Neural cell (in vitro differentiated cells): Measurements from ENCODE around the gene SPATA45. TPM values are rescaled to one million over a fixed set of nuclear protein-coding genes. Genes with fewer than 3 reads are reported as not detected.

Source experiments
- H2AFZ ChIP-seq: fragments of 200-600, 300-800 bp; sonication (generic), shearing (Covaris generic); 2 replicates; pipeline ENCODE4 v1.6.0; 2014; ENCODE audit warnings: low read depth, mild to moderate bottlenecking, antibody characterized with exemption, low read length, moderate library complexity
- H3F3A ChIP-seq: fragments of 200-600 bp; shearing (Covaris generic); 2 replicates; pipeline ENCODE4 v1.6.1; 2016; ENCODE audit warnings: mild to moderate bottlenecking, moderate library complexity, mixed read lengths, antibody characterized with exemption, low read length; ENCODE audit not compliant: insufficient read depth, poor library complexity, severe bottlenecking
- H3K27ac ChIP-seq: fragments of 200-600, 300-800 bp; sonication (generic), shearing (Covaris generic); 2 replicates; pipeline ENCODE4 v1.5.1; 2014; ENCODE audit warnings: mild to moderate bottlenecking, low read length, moderate library complexity
- H3K27me3 ChIP-seq: fragments of 300-800, 200-600 bp; sonication (generic), shearing (Covaris generic); 2 replicates; pipeline ENCODE4 v1.6.0; 2014; ENCODE audit warnings: mild to moderate bottlenecking, low read depth, low read length, moderate library complexity; ENCODE audit not compliant: insufficient read depth
- H3K36me3 ChIP-seq: fragments of 300-800, 200-600 bp; sonication (generic), shearing (Covaris generic); 2 replicates; pipeline ENCODE4 v1.5.1; 2014; ENCODE audit warnings: mild to moderate bottlenecking, antibody characterized with exemption, low read length, moderate library complexity; ENCODE audit not compliant: insufficient read depth
- H3K4me2 ChIP-seq: fragments of 300-800, 200-600 bp; sonication (generic), shearing (Covaris generic); 2 replicates; pipeline ENCODE4 v1.6.0; 2014; ENCODE audit warnings: mild to moderate bottlenecking, low read length
- H3K4me3 ChIP-seq: fragments of 300-800, 200-600 bp; sonication (generic), shearing (Covaris generic); 2 replicates; pipeline ENCODE4 v1.5.1; 2014; ENCODE audit warnings: mild to moderate bottlenecking, low read length, moderate library complexity
- H3K79me2 ChIP-seq: fragments of 200-600 bp; shearing (Covaris generic); replicated peaks from 2 replicates; pipeline ENCODE4 v1.6.0; 2014; ENCODE audit warnings: mild to moderate bottlenecking, low read length, moderate library complexity; ENCODE audit not compliant: insufficient read depth
- H3K9ac ChIP-seq: fragments of 300-800, 200-600 bp; sonication (generic), shearing (Covaris generic); 2 replicates; pipeline ENCODE4 v1.6.1; 2016; ENCODE audit warnings: mild to moderate bottlenecking, low read length, mixed read lengths
- H3K9me2 ChIP-seq: fragments of 200-600 bp; shearing (Covaris generic); 2 replicates; pipeline ENCODE4 v1.6.1; 2016; ENCODE audit warnings: mild to moderate bottlenecking, low read length, mixed read lengths; ENCODE audit not compliant: insufficient read depth
- H3K9me3 ChIP-seq: fragments of 200-600, 300-800 bp; sonication (generic), shearing (Covaris generic); 2 replicates; pipeline ENCODE4 v1.6.1; 2016; ENCODE audit warnings: mild to moderate bottlenecking, mixed run types, low read length, moderate library complexity, mixed read lengths
- H4K20me1 ChIP-seq: fragments of 200-600 bp; shearing (Covaris generic); 2 replicates; pipeline ENCODE4 v1.6.1; 2016; ENCODE audit warnings: mild to moderate bottlenecking, mixed run types; ENCODE audit not compliant: insufficient read depth
- CTCF ChIP-seq: fragments of 450-650 bp; IDR thresholded peaks from 2 replicates; pipeline ENCODE4 v1.5.1; 2014; ENCODE audit warnings: antibody characterized with exemption, mild to moderate bottlenecking, moderate library complexity; ENCODE audit not compliant: poor library complexity, severe bottlenecking
- EP300 ChIP-seq: fragments of 450-650 bp; conservative IDR thresholded peaks from 2 replicates; pipeline ENCODE4 v1.6.1; 2014; ENCODE audit warnings: antibody characterized with exemption, mild to moderate bottlenecking, moderate library complexity; ENCODE audit not compliant: poor library complexity, severe bottlenecking
- EZH2 ChIP-seq: fragments of 200-600, 300-800 bp; shearing (Covaris generic), sonication (generic); IDR thresholded peaks from 2 replicates; pipeline ENCODE4 v1.6.1; 2014; ENCODE audit warnings: antibody characterized with exemption, low read length, borderline replicate concordance, mild to moderate bottlenecking; ENCODE audit not compliant: insufficient read depth, poor library complexity, severe bottlenecking
- MXI1 ChIP-seq: fragments of 450-650 bp; conservative IDR thresholded peaks from 2 replicates; pipeline ENCODE4 v1.6.1; 2014; ENCODE audit warnings: antibody characterized with exemption, mild to moderate bottlenecking; ENCODE audit not compliant: poor library complexity, severe bottlenecking
- POLR2AphosphoS5 ChIP-seq: IDR thresholded peaks from 2 replicates; pipeline ENCODE4 v1.6.1; 2012
- RAD21 ChIP-seq: fragments of 450-650 bp; conservative IDR thresholded peaks from 2 replicates; pipeline ENCODE4 v1.6.1; 2014; ENCODE audit warnings: antibody characterized with exemption, mild to moderate bottlenecking, moderate library complexity
- SMC3 ChIP-seq: fragments of 450-650 bp; conservative IDR thresholded peaks from 2 replicates; pipeline ENCODE4 v1.6.1; 2014; ENCODE audit warnings: antibody characterized with exemption, mild to moderate bottlenecking, moderate library complexity; ENCODE audit not compliant: poor library complexity
- TAF1 ChIP-seq: IDR thresholded peaks from 2 replicates; pipeline ENCODE4 v1.6.1; 2012; ENCODE audit warnings: low read depth
- polyA plus RNA-seq: library from polyadenylated mRNA; depleted of rRNA; stranded (reverse); fragments of >200 nt; gene quantifications from 2 replicates; pipeline ENCODE4 v1.2.3, GENCODE V29; 2014
- TF ChIP-seq, protein P1 (sequence below): IDR thresholded peaks from 2 replicates; pipeline ENCODE4 v1.6.1; 2012; ENCODE audit warnings: borderline replicate concordance

SPATA45 gene
- polyA plus RNA-seq, 1 donor from 2014 or later: not detected

- H3K79me2 ChIP-seq: peaks cover 42% of the 10 kb centered on the region
- no peak overlapping the region for H3K9ac ChIP-seq
- H3K36me3 ChIP-seq: peaks cover 4% of the 10 kb centered on the region
- no peak overlapping the region for H3K27ac ChIP-seq
- no peak overlapping the region for H2AFZ ChIP-seq
- no peaks in the 10 kb centered on the region for H3K9me2 ChIP-seq
- no peaks in the 10 kb centered on the region for H3K9me3 ChIP-seq
- H3F3A ChIP-seq: no peaks in the 10 kb centered on the region
- TF ChIP-seq SMC3 (no peak), EP300 (no peak), TAF1 (no peak), CTCF (no peak), EZH2 (no peak), RAD21 (no peak), MXI1 (no peak), POLR2AphosphoS5 (no peak)
- TF ChIP-seq, protein P1, sequence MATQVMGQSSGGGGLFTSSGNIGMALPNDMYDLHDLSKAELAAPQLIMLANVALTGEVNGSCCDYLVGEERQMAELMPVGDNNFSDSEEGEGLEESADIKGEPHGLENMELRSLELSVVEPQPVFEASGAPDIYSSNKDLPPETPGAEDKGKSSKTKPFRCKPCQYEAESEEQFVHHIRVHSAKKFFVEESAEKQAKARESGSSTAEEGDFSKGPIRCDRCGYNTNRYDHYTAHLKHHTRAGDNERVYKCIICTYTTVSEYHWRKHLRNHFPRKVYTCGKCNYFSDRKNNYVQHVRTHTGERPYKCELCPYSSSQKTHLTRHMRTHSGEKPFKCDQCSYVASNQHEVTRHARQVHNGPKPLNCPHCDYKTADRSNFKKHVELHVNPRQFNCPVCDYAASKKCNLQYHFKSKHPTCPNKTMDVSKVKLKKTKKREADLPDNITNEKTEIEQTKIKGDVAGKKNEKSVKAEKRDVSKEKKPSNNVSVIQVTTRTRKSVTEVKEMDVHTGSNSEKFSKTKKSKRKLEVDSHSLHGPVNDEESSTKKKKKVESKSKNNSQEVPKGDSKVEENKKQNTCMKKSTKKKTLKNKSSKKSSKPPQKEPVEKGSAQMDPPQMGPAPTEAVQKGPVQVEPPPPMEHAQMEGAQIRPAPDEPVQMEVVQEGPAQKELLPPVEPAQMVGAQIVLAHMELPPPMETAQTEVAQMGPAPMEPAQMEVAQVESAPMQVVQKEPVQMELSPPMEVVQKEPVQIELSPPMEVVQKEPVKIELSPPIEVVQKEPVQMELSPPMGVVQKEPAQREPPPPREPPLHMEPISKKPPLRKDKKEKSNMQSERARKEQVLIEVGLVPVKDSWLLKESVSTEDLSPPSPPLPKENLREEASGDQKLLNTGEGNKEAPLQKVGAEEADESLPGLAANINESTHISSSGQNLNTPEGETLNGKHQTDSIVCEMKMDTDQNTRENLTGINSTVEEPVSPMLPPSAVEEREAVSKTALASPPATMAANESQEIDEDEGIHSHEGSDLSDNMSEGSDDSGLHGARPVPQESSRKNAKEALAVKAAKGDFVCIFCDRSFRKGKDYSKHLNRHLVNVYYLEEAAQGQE: no peak
- H3K4me2 ChIP-seq: no peak overlapping the region
- H4K20me1 ChIP-seq: no peaks in the 10 kb centered on the region
- H3K27me3 ChIP-seq: no peaks in the 10 kb centered on the region
- H3K4me3 ChIP-seq: peak overlapping the region; percentile 19
These were observed 14.8 kb upstream of the SPATA45 start for GRCh38 chr1:212862111-212862690.

DNA sequence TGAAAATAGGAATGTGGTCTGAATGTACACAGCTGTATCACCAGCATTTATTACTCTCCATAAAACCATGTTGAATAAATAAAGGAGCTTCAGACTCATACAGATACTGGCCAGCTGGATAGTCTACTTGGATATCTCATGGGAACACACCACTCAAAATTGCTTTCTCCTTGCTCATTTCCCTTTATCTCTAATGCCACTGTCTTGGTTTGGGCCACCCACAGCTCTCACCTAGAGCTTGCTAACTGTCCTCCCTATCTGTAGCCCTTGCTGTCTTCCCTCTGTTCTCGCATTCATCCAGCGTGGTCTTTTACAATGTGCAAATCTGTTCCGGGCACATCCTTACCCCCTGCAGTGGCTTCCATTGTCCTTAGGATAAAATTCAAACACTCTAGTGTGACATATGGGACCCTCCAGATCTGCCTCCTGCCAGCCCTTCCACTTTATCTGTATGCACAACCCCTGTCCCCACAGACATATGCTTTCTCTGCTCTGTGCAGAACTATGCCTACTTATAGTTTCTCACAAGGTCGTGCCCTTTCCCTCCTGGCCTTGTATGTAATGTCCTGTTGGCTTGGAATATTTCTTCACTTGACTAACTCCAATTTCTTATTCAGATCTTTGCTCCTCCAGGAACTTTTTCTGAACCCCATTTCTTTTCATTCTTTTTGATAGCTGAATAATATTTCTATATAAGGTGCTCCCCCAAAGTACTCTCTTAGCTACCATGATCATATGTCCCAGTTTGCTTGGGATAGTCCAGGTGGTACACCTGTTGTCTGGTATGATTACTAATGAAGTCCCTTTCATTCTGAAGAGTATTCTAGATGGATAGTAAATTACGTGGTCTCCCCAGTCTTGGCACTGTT is 13.5 kb upstream of the SPATA45 start:
- peak overlapping the region; percentile 97 for H3K4me3 ChIP-seq
- H3K4me2 ChIP-seq: peak overlapping the region; percentile 99
- no peaks in the 10 kb centered on the region for H3F3A ChIP-seq
- no peaks in the 10 kb centered on the region for H4K20me1 ChIP-seq
- H3K79me2 ChIP-seq: peaks cover 42% of the 10 kb centered on the region
- no peaks in the 10 kb centered on the region for H3K9me3 ChIP-seq
- H3K9ac ChIP-seq: no peak overlapping the region
- H3K27ac ChIP-seq: no peak overlapping the region
- TF ChIP-seq RAD21: no peak
- TF ChIP-seq MXI1: no peak
- no peak for TF ChIP-seq EP300
- no peak for TF ChIP-seq POLR2AphosphoS5
- no peaks in the 10 kb centered on the region for H3K9me2 ChIP-seq
- no peak overlapping the region for H2AFZ ChIP-seq
- no peaks in the 10 kb centered on the region for H3K27me3 ChIP-seq
- peaks cover 4% of the 10 kb centered on the region for H3K36me3 ChIP-seq
